ENCODE results near the gene TRMT112. TPM values are rescaled to one million over a fixed set of nuclear protein-coding genes. Genes with fewer than 3 reads are reported as not detected.

TRMT112 gene
- total and polyA plus RNA-seq, 2 donors = 294 to 353 TPM

- Histone ChIP-seq H3K36me3 (ENCODE audit: control insufficient read depth in 2 of 2, insufficient read depth in 2 of 2, low read length in 1 of 2) (peaks cover 10% of the 10 kb centered on the region in 2 donors), H3K4me1 (ENCODE audit: control insufficient read depth in 2 of 2, insufficient read depth in 2 of 2, low read length in 2 of 2) (peaks cover 15 to 36% of the 10 kb centered on the region in 2 donors), H3K4me3 (ENCODE audit: low read length in 2 of 2) (no peak overlapping the region), H3K27ac (ENCODE audit: low read depth in 1 of 2, low read length in 1 of 2) (no peak overlapping the region), H3K9me3 (ENCODE audit: control insufficient read depth in 2 of 2, insufficient read depth in 1 of 2, low read length in 1 of 2) (peaks cover 0 to 25% of the 10 kb centered on the region in 2 donors), H3K27me3 (ENCODE audit: control insufficient read depth in 2 of 2, insufficient read depth in 1 of 2, low read length in 1 of 2) (peaks cover 38 to 58% of the 10 kb centered on the region in 2 donors)
- WGBS = 90% methylated on average over 13 of the region's 13 CpGs
- DNase-seq (ENCODE audit: low read depth in 6 of 9, low spot score in 9 of 9) = no peak
Observed at GRCh38 chr11:64303109-64304031, 14.0 kb downstream of the TRMT112 start.

DNA sequence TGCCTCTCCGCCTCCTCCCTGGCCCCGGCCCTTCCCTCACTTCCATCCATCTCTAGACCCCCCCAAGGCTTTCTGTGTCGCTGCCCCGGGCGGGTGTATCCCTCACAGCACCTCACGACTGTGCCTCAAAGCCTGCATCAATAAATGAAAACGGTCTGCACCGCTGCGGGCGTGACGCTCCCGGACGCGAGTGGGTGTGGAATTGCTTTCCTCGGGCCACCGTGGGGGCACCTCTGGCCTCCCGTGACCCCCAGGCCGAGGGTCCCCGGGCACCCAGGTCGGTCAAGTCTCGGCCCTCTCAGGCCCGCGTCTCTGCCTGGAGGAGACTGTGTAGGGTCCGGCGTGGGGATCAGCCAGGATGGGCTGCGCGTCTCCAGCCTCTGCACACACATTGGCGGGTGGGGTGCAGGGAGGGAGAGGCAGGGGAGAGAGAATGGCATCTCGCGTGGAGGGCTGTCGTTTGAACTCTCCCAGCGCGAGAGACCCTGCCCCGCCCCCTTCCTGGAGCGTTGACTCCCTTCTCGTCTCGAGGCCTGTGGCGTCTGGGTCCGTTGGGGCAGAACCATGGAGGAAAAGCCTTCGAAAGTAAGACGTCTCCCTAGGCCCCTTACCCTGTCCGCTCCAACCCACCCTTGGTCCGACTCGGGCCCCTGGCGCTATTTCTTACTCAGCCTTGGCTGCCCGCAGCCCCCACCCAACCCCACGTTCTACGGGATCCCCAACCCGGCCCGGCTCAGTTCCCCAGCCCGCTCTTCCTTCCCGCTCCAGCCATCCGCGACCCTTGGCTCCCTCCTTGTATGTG lies 17.3 kb downstream of the TRMT112 start, which contains the start of gene CATSPERZ:
TSS of gene CATSPERZ (plus strand) at position 512 of the 802 bp plus-strand sequence. CDS start at position 565, 53 bp downstream.
- Histone ChIP-seq H3K4me3 (ENCODE audit: low read length in 2 of 2) (peak within 1 kb of the TSS in 1 of 2 donors; percentile 14), H3K9me3 (ENCODE audit: control insufficient read depth in 2 of 2, insufficient read depth in 1 of 2, low read length in 1 of 2) (peaks cover 0 to 25% of the 10 kb centered on the region in 2 donors), H3K36me3 (ENCODE audit: control insufficient read depth in 2 of 2, insufficient read depth in 2 of 2, low read length in 1 of 2) (no peaks in the 10 kb centered on the region), H3K27ac (ENCODE audit: low read depth in 1 of 2, low read length in 1 of 2) (peak within 1 kb of the TSS in 1 of 2 donors; percentile 21), H3K4me1 (ENCODE audit: control insufficient read depth in 2 of 2, insufficient read depth in 2 of 2, low read length in 2 of 2) (peaks cover 7 to 34% of the 10 kb centered on the region in 2 donors), H3K27me3 (ENCODE audit: control insufficient read depth in 2 of 2, insufficient read depth in 1 of 2, low read length in 1 of 2) (peaks cover 70 to 91% of the 10 kb centered on the region in 2 donors)
- WGBS = 7% methylated on average over 54 of the region's 54 CpGs
- DNase-seq (ENCODE audit: low read depth in 6 of 9, low spot score in 9 of 9) = peak in 1 of 9 donors; percentile 40

GRCh38 chr11:64298966-64299846 lies 18.2 kb downstream of the TRMT112 start:
- H3K36me3 ChIP-seq (ENCODE audit: control insufficient read depth in 2 of 2, insufficient read depth in 2 of 2, low read length in 1 of 2) = no peaks in the 10 kb centered on the region
- peaks cover 0 to 23% of the 10 kb centered on the region in 2 donors for H3K9me3 ChIP-seq (ENCODE audit: control insufficient read depth in 2 of 2, insufficient read depth in 1 of 2, low read length in 1 of 2)
- H3K27me3 ChIP-seq (ENCODE audit: control insufficient read depth in 2 of 2, insufficient read depth in 1 of 2, low read length in 1 of 2) = peaks cover 74 to 100% of the 10 kb centered on the region in 2 donors
- peak overlapping the region in 1 of 2 donors; percentile 21 for H3K27ac ChIP-seq (ENCODE audit: low read depth in 1 of 2, low read length in 1 of 2)
- WGBS = 4% methylated on average over 60 of the region's 60 CpGs
- H3K4me3 ChIP-seq (ENCODE audit: low read length in 2 of 2) = peak overlapping the region in 1 of 2 donors; percentile 11
- H3K4me1 ChIP-seq (ENCODE audit: control insufficient read depth in 2 of 2, insufficient read depth in 2 of 2, low read length in 2 of 2) = peaks cover 7 to 28% of the 10 kb centered on the region in 2 donors
- no peak for DNase-seq (ENCODE audit: low read depth in 6 of 9, low spot score in 9 of 9)

- Histone ChIP-seq H3K4me1 (ENCODE audit: control insufficient read depth in 2 of 2, insufficient read depth in 2 of 2, low read length in 2 of 2) (peaks cover 5 to 23% of the 10 kb centered on the region in 2 donors), H3K9me3 (ENCODE audit: control insufficient read depth in 2 of 2, insufficient read depth in 1 of 2, low read length in 1 of 2) (peaks cover 0 to 21% of the 10 kb centered on the region in 2 donors), H3K36me3 (ENCODE audit: control insufficient read depth in 2 of 2, insufficient read depth in 2 of 2, low read length in 1 of 2) (no peaks in the 10 kb centered on the region), H3K4me3 (ENCODE audit: low read length in 2 of 2) (no peak overlapping the region), H3K27me3 (ENCODE audit: control insufficient read depth in 2 of 2, insufficient read depth in 1 of 2, low read length in 1 of 2) (peaks cover 83 to 100% of the 10 kb centered on the region in 2 donors), H3K27ac (ENCODE audit: low read depth in 1 of 2, low read length in 1 of 2) (no peak overlapping the region)
- WGBS = 32% methylated on average over 18 of the region's 18 CpGs
- DNase-seq (ENCODE audit: low read depth in 6 of 9, low spot score in 9 of 9) = no peak
Observed at GRCh38 chr11:64297699-64298358, 19.5 kb downstream of the TRMT112 start.

- DNase-seq (ENCODE audit: low read depth in 6 of 9, low spot score in 9 of 9) = no peak
Observed at GRCh38 chr11:64296830-64297698, 20.3 kb downstream of the TRMT112 start.

GRCh38 chr11:64296236-64296635 lies 21.1 kb downstream of the TRMT112 start:
- no peak overlapping the region for H3K27ac ChIP-seq (ENCODE audit: low read depth in 1 of 2, low read length in 1 of 2)
- no peak for DNase-seq (ENCODE audit: low read depth in 6 of 9, low spot score in 9 of 9)
- peaks cover 0 to 16% of the 10 kb centered on the region in 2 donors for H3K9me3 ChIP-seq (ENCODE audit: control insufficient read depth in 2 of 2, insufficient read depth in 1 of 2, low read length in 1 of 2)
- H3K4me3 ChIP-seq (ENCODE audit: low read length in 2 of 2) = no peak overlapping the region
- peaks cover 9 to 26% of the 10 kb centered on the region in 2 donors for H3K4me1 ChIP-seq (ENCODE audit: control insufficient read depth in 2 of 2, insufficient read depth in 2 of 2, low read length in 2 of 2)
- no peaks in the 10 kb centered on the region for H3K36me3 ChIP-seq (ENCODE audit: control insufficient read depth in 2 of 2, insufficient read depth in 2 of 2, low read length in 1 of 2)
- peaks cover 90 to 100% of the 10 kb centered on the region in 2 donors for H3K27me3 ChIP-seq (ENCODE audit: control insufficient read depth in 2 of 2, insufficient read depth in 1 of 2, low read length in 1 of 2)
- 79% methylated on average over 1 of the region's 1 CpG for WGBS

More at GRCh38 chr11:64296830-64297698, 20.3 kb downstream of the TRMT112 start:
- H3K36me3 ChIP-seq (ENCODE audit: control insufficient read depth in 2 of 2, insufficient read depth in 2 of 2, low read length in 1 of 2) = no peaks in the 10 kb centered on the region
- 15% methylated on average over 34 of the region's 34 CpGs for WGBS
- H3K9me3 ChIP-seq (ENCODE audit: control insufficient read depth in 2 of 2, insufficient read depth in 1 of 2, low read length in 1 of 2) = peaks cover 0 to 21% of the 10 kb centered on the region in 2 donors
- H3K27ac ChIP-seq (ENCODE audit: low read depth in 1 of 2, low read length in 1 of 2) = no peak overlapping the region
- H3K27me3 ChIP-seq (ENCODE audit: control insufficient read depth in 2 of 2, insufficient read depth in 1 of 2, low read length in 1 of 2) = peaks cover 90 to 100% of the 10 kb centered on the region in 2 donors
- peaks cover 6 to 26% of the 10 kb centered on the region in 2 donors for H3K4me1 ChIP-seq (ENCODE audit: control insufficient read depth in 2 of 2, insufficient read depth in 2 of 2, low read length in 2 of 2)
- H3K4me3 ChIP-seq (ENCODE audit: low read length in 2 of 2) = no peak overlapping the region

GRCh38 chr11:64295760-64296159 lies 21.6 kb downstream of the TRMT112 start:
- Histone ChIP-seq H3K9me3 (ENCODE audit: control insufficient read depth in 2 of 2, insufficient read depth in 1 of 2, low read length in 1 of 2) (peaks cover 0 to 15% of the 10 kb centered on the region in 2 donors), H3K4me3 (ENCODE audit: low read length in 2 of 2) (no peak overlapping the region), H3K27ac (ENCODE audit: low read depth in 1 of 2, low read length in 1 of 2) (no peak overlapping the region), H3K27me3 (ENCODE audit: control insufficient read depth in 2 of 2, insufficient read depth in 1 of 2, low read length in 1 of 2) (peaks cover 90 to 100% of the 10 kb centered on the region in 2 donors), H3K4me1 (ENCODE audit: control insufficient read depth in 2 of 2, insufficient read depth in 2 of 2, low read length in 2 of 2) (peaks cover 4 to 24% of the 10 kb centered on the region in 2 donors), H3K36me3 (ENCODE audit: control insufficient read depth in 2 of 2, insufficient read depth in 2 of 2, low read length in 1 of 2) (no peaks in the 10 kb centered on the region)
- 97% methylated on average over 4 of the region's 4 CpGs for WGBS
- DNase-seq (ENCODE audit: low read depth in 6 of 9, low spot score in 9 of 9) = no peak
